ENCODE data around the gene TAS2R41. TPM values are rescaled to one million over a fixed set of nuclear protein-coding genes. Genes with fewer than 3 reads are reported as not detected.

TAS2R41 gene
- total RNA-seq, 5 donors from 2014 or later (not counting 1 experiment from before 2014, with no cell fraction given): 0.28 to 2.5 (median 0.93) TPM

- POLR2A ChIA-PET: no interaction called here
- H3K27ac Mint-ChIP-seq: no peak overlapping the region
- no peak for DNase-seq
- CTCF ChIA-PET: no interaction called here
- H3K27me3 Mint-ChIP-seq: no peaks in the 10 kb centered on the region
- Histone ChIP-seq H3K27ac (ENCODE audit: low read length) (no peak overlapping the region), H3K27me3 (replicated peaks in 1 of 2; ENCODE audit: control insufficient read depth in 2 of 2, extremely low read depth in 1 of 2, insufficient read depth in 2 of 2, low read length in 1 of 2) (peaks cover 0 to 4% of the 10 kb centered on the region in 2 experiments), H3K36me3 (ENCODE audit: control insufficient read depth in 2 of 2, extremely low read depth in 1 of 2, insufficient read depth in 1 of 2, low read length in 1 of 2) (no peaks in the 10 kb centered on the region), H3K4me3 (ENCODE audit: control insufficient read depth in 1 of 2, extremely low read depth in 1 of 2, low read length in 1 of 2) (no peak overlapping the region), H3K4me1 (ENCODE audit: control insufficient read depth in 1 of 2, extremely low read depth in 1 of 2, insufficient read depth in 2 of 2, low read length in 2 of 2) (no peaks in the 10 kb centered on the region), H3K9me3 (no peaks in the 10 kb centered on the region)
- 88% methylated on average over 1 of the region's 1 CpG for WGBS (ENCODE audit: insufficient coverage)
- no peak overlapping the region for H3K4me3 Mint-ChIP-seq
- ATAC-seq (replicated peaks in 1 of 4): no peak
- H3K36me3 Mint-ChIP-seq: peaks cover 29% of the 10 kb centered on the region
- peaks cover 0 to 4% (median 4%) of the 10 kb centered on the region in 3 donors for H3K4me1 Mint-ChIP-seq
- peaks cover 0 to 9% (median 0%) of the 10 kb centered on the region in 3 donors for H3K9me3 Mint-ChIP-seq
These were observed 18.3 kb upstream of the TAS2R41 start for GRCh38 chr7:143459359-143459758.

GRCh38 chr7:143460271-143460979 lies 17.2 kb upstream of the TAS2R41 start:
- peaks cover 0 to 9% (median 0%) of the 10 kb centered on the region in 3 donors for H3K9me3 Mint-ChIP-seq
- H3K27ac Mint-ChIP-seq: no peak overlapping the region
- WGBS (ENCODE audit: insufficient coverage): 40% methylated on average over 1 of the region's 4 CpGs
- Histone ChIP-seq H3K36me3 (ENCODE audit: control insufficient read depth in 2 of 2, extremely low read depth in 1 of 2, insufficient read depth in 1 of 2, low read length in 1 of 2) (no peaks in the 10 kb centered on the region), H3K4me3 (ENCODE audit: control insufficient read depth in 1 of 2, extremely low read depth in 1 of 2, low read length in 1 of 2) (no peak overlapping the region), H3K9me3 (no peaks in the 10 kb centered on the region), H3K27me3 (replicated peaks in 1 of 2; ENCODE audit: control insufficient read depth in 2 of 2, extremely low read depth in 1 of 2, insufficient read depth in 2 of 2, low read length in 1 of 2) (peaks cover 0 to 4% of the 10 kb centered on the region in 2 experiments), H3K27ac (ENCODE audit: low read length) (no peak overlapping the region), H3K4me1 (ENCODE audit: control insufficient read depth in 1 of 2, extremely low read depth in 1 of 2, insufficient read depth in 2 of 2, low read length in 2 of 2) (no peaks in the 10 kb centered on the region)
- DNase-seq (no peak), ATAC-seq (replicated peaks in 1 of 4) (no peak)
- ChIA-PET POLR2A (no interaction called here), CTCF (no interaction called here)
- H3K36me3 Mint-ChIP-seq: peaks cover 35% of the 10 kb centered on the region
- H3K4me3 Mint-ChIP-seq: no peak overlapping the region
- H3K27me3 Mint-ChIP-seq: no peaks in the 10 kb centered on the region
- H3K4me1 Mint-ChIP-seq: peaks cover 0 to 12% (median 4%) of the 10 kb centered on the region in 3 donors

- peaks cover 0 to 14% (median 4%) of the 10 kb centered on the region in 3 donors for H3K4me1 Mint-ChIP-seq
- no peak overlapping the region for H3K4me3 ChIP-seq (ENCODE audit: control insufficient read depth in 1 of 2, extremely low read depth in 1 of 2, low read length in 1 of 2)
- no peaks in the 10 kb centered on the region for H3K4me1 ChIP-seq (ENCODE audit: control insufficient read depth in 1 of 2, extremely low read depth in 1 of 2, insufficient read depth in 2 of 2, low read length in 2 of 2)
- DNase-seq (no peak), ATAC-seq (replicated peaks in 1 of 4) (no peak)
- peaks cover 0 to 9% (median 0%) of the 10 kb centered on the region in 3 donors for H3K9me3 Mint-ChIP-seq
- H3K27me3 ChIP-seq (replicated peaks in 1 of 2; ENCODE audit: control insufficient read depth in 2 of 2, extremely low read depth in 1 of 2, insufficient read depth in 2 of 2, low read length in 1 of 2): peaks cover 0 to 4% of the 10 kb centered on the region in 2 experiments
- ChIA-PET CTCF (no interaction called here), POLR2A (interaction anchor here in 1 of 2 donors (0.6 kb wide), 1 partner anchor 26 kb away, joined by 3 read pairs; no protein-coding TSS in a partner anchor)
- peaks cover 38% of the 10 kb centered on the region for H3K36me3 Mint-ChIP-seq
- no peaks in the 10 kb centered on the region for H3K36me3 ChIP-seq (ENCODE audit: control insufficient read depth in 2 of 2, extremely low read depth in 1 of 2, insufficient read depth in 1 of 2, low read length in 1 of 2)
- no peak overlapping the region for H3K27ac Mint-ChIP-seq
- no peaks in the 10 kb centered on the region for H3K27me3 Mint-ChIP-seq
- no peaks in the 10 kb centered on the region for H3K9me3 ChIP-seq
- H3K27ac ChIP-seq (ENCODE audit: low read length): no peak overlapping the region
- WGBS (ENCODE audit: insufficient coverage): 100% methylated on average over 1 of the region's 3 CpGs
- H3K4me3 Mint-ChIP-seq: no peak overlapping the region
These were observed 15.6 kb upstream of the TAS2R41 start for GRCh38 chr7:143462045-143462444.

- no peaks in the 10 kb centered on the region for H3K27me3 Mint-ChIP-seq
- ChIA-PET CTCF (no interaction called here), POLR2A (no interaction called here)
- no peak overlapping the region for H3K4me3 Mint-ChIP-seq
- peaks cover 37% of the 10 kb centered on the region for H3K36me3 Mint-ChIP-seq
- ATAC-seq (replicated peaks in 1 of 4): no peak
- Histone ChIP-seq H3K9me3 (no peaks in the 10 kb centered on the region), H3K27me3 (replicated peaks in 1 of 2; ENCODE audit: control insufficient read depth in 2 of 2, extremely low read depth in 1 of 2, insufficient read depth in 2 of 2, low read length in 1 of 2) (no peaks in the 10 kb centered on the region), H3K4me1 (ENCODE audit: control insufficient read depth in 1 of 2, extremely low read depth in 1 of 2, insufficient read depth in 2 of 2, low read length in 2 of 2) (no peaks in the 10 kb centered on the region), H3K4me3 (ENCODE audit: control insufficient read depth in 1 of 2, extremely low read depth in 1 of 2, low read length in 1 of 2) (no peak overlapping the region), H3K27ac (ENCODE audit: low read length) (no peak overlapping the region), H3K36me3 (ENCODE audit: control insufficient read depth in 2 of 2, extremely low read depth in 1 of 2, insufficient read depth in 1 of 2, low read length in 1 of 2) (no peaks in the 10 kb centered on the region)
- DNase-seq: no peak
- H3K27ac Mint-ChIP-seq: no peak overlapping the region
- H3K9me3 Mint-ChIP-seq: peaks cover 0 to 9% (median 0%) of the 10 kb centered on the region in 3 donors
- peaks cover 0 to 10% (median 0%) of the 10 kb centered on the region in 3 donors for H3K4me1 Mint-ChIP-seq
These were observed 14.1 kb upstream of the TAS2R41 start for GRCh38 chr7:143463556-143463955.

- DNase-seq (no peak), ATAC-seq (replicated peaks in 1 of 4) (no peak)
- Histone ChIP-seq H3K4me3 (ENCODE audit: control insufficient read depth in 1 of 2, extremely low read depth in 1 of 2, low read length in 1 of 2) (no peak overlapping the region), H3K9me3 (no peaks in the 10 kb centered on the region), H3K27me3 (replicated peaks in 1 of 2; ENCODE audit: control insufficient read depth in 2 of 2, extremely low read depth in 1 of 2, insufficient read depth in 2 of 2, low read length in 1 of 2) (no peaks in the 10 kb centered on the region), H3K4me1 (ENCODE audit: control insufficient read depth in 1 of 2, extremely low read depth in 1 of 2, insufficient read depth in 2 of 2, low read length in 2 of 2) (no peaks in the 10 kb centered on the region), H3K27ac (ENCODE audit: low read length) (no peak overlapping the region), H3K36me3 (ENCODE audit: control insufficient read depth in 2 of 2, extremely low read depth in 1 of 2, insufficient read depth in 1 of 2, low read length in 1 of 2) (no peaks in the 10 kb centered on the region)
- ChIA-PET CTCF (no interaction called here), POLR2A (no interaction called here)
- no CpG with 5 or more reads among the region's 1 CpG for WGBS (ENCODE audit: insufficient coverage)
- Mint-ChIP-seq H3K27ac (no peak overlapping the region), H3K27me3 (no peaks in the 10 kb centered on the region), H3K36me3 (peaks cover 37% of the 10 kb centered on the region), H3K4me1 (peaks cover 0 to 10% (median 0%) of the 10 kb centered on the region in 3 donors), H3K9me3 (peaks cover 0 to 9% (median 0%) of the 10 kb centered on the region in 3 donors), H3K4me3 (no peak overlapping the region)
These were observed 13.7 kb upstream of the TAS2R41 start for GRCh38 chr7:143463957-143464356.

GRCh38 chr7:143467724-143468123 lies 9.9 kb upstream of the TAS2R41 start:
- Mint-ChIP-seq H3K27ac (no peak overlapping the region), H3K4me1 (peaks cover 0 to 10% (median 0%) of the 10 kb centered on the region in 3 donors), H3K36me3 (peaks cover 48% of the 10 kb centered on the region), H3K27me3 (peaks cover 0 to 6% of the 10 kb centered on the region in 2 donors), H3K4me3 (no peak overlapping the region), H3K9me3 (peaks cover 0 to 11% (median 2%) of the 10 kb centered on the region in 3 donors)
- H3K36me3 ChIP-seq (ENCODE audit: control insufficient read depth in 2 of 2, extremely low read depth in 1 of 2, insufficient read depth in 1 of 2, low read length in 1 of 2): no peaks in the 10 kb centered on the region
- WGBS (ENCODE audit: insufficient coverage): 100% methylated on average over 1 of the region's 1 CpG
- ChIA-PET POLR2A (no interaction called here), CTCF (interaction anchor here in 1 of 2 donors (0.9 kb wide), 1 partner anchor 27 kb away, joined by 3 read pairs; no protein-coding TSS in a partner anchor)
- no peak overlapping the region for H3K27ac ChIP-seq (ENCODE audit: low read length)
- H3K9me3 ChIP-seq: peaks cover 2% of the 10 kb centered on the region
- H3K27me3 ChIP-seq (replicated peaks in 1 of 2; ENCODE audit: control insufficient read depth in 2 of 2, extremely low read depth in 1 of 2, insufficient read depth in 2 of 2, low read length in 1 of 2): no peaks in the 10 kb centered on the region
- H3K4me1 ChIP-seq (ENCODE audit: control insufficient read depth in 1 of 2, extremely low read depth in 1 of 2, insufficient read depth in 2 of 2, low read length in 2 of 2): no peaks in the 10 kb centered on the region
- DNase-seq: no peak
- H3K4me3 ChIP-seq (ENCODE audit: control insufficient read depth in 1 of 2, extremely low read depth in 1 of 2, low read length in 1 of 2): no peak overlapping the region
- no peak for ATAC-seq (replicated peaks in 1 of 4)
